ENCODE measurements around the gene NUP93. TPM values are rescaled to one million over a fixed set of nuclear protein-coding genes. Genes with fewer than 3 reads are reported as not detected.
"Not testable (repeated sequence)": the region's sequence is repeated elsewhere in the genome, so short reads cannot be mapped to it uniquely, and the experiment has no call there.

NUP93 gene
- total RNA-seq, 4 donors from 2014 or later: 27.3 to 195 (median 31.4) TPM

DNA sequence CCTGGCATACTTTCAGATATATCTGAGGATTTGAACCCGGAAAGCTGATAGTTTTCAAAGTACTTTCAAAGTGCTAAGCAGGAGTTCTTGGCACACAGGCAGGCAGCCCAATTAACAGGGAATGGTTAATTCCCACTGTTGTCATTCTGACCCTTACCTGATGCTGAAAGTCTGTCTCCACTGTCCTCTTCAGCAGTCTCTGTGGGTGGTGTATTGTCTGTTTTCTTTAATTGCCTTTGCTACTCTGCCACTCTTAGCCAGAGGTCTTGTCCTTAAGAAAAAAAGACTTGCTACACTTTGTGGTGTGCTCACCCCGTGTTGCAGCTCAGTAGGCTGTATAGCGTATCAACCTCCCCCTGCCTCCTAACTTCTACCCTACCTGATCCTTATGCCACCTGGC, 71.8 kb downstream of the NUP93 start:
- H3K27ac ChIP-seq: no peak overlapping the region
- no peaks in the 10 kb centered on the region for H3K27me3 ChIP-seq
- no peaks in the 10 kb centered on the region for H3K4me1 ChIP-seq
- no peaks in the 10 kb centered on the region for H3K9me3 ChIP-seq
- peaks cover 0 to 20% (median 0%) of the 10 kb centered on the region in 3 donors for H3K36me3 ChIP-seq
- no peak overlapping the region for H3K4me3 ChIP-seq
- no peak for DNase-seq
- TF ChIP-seq CTCF (IDR thresholded peaks at IDR 0.05) (no peak), POLR2A (IDR thresholded peaks at IDR 0.05) (no peak)

DNA sequence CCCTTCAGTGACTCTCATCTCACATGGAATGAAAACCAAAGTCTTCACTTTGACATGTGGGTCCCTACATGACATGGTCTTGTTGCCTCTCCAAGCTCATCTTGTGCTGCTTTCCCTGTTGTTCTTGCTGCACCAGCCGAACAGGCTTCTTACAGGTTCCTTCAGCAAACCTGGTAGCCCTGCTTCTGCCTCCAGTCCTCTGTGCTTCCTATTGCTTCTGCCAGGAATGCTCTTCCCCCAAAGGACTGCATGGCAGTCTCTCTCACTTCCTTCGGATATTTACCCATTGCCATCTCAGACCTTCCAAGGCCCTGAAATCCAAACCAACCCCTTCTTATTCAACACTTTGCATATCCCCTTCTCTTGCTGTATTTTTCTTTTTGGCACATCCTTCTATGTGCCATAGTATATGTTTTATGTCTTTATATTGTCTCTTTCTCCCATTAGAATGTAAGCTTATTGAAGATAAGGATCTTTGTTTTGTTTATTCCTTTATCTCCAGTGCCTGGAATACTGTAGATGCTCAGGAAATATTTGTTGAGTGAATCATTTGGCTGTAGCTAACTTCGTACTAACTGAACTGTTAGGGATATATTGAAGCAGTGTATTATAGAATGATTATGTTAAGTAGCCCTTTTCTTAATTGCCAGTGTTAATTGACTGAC, 77.2 kb downstream of the NUP93 start:
- no peak for DNase-seq
- Histone ChIP-seq H3K36me3 (peaks cover 0 to 16% (median 0%) of the 10 kb centered on the region in 3 donors), H3K4me3 (no peak overlapping the region), H3K27me3 (no peaks in the 10 kb centered on the region), H3K9me3 (no peaks in the 10 kb centered on the region), H3K27ac (no peak overlapping the region), H3K4me1 (no peaks in the 10 kb centered on the region)
- no peak for TF ChIP-seq CTCF (IDR thresholded peaks at IDR 0.05)

DNA sequence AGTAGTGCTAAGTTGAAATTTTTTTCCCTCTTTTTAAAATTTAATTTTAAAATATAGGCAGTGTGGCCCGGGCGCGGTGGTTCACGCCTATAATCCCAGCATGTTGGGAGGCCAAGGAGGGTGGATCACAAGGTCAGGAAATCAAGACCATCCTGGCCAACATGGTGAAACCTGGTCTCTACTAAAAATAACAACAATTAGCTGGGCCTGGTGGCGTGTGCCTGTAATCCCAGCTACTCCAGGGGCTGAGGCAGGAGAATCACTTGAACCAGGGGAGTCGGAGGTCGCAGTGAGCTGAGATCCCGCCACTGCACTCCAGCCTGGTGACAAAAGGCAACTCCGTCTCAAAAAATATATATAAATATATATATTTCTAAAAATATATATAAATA, 77.7 kb downstream of the NUP93 start:
- not testable (repeated sequence) for H3K4me3 ChIP-seq, H3K9me3 ChIP-seq, H3K27ac ChIP-seq, H3K4me1 ChIP-seq, H3K27me3 ChIP-seq, DNase-seq
- H3K36me3 ChIP-seq: peaks cover 0 to 16% (median 0%) of the 10 kb centered on the region in 3 donors

- no peaks in the 10 kb centered on the region for H3K4me1 ChIP-seq
- no peaks in the 10 kb centered on the region for H3K27me3 ChIP-seq
- no peak overlapping the region for H3K27ac ChIP-seq
- H3K4me3 ChIP-seq: no peak overlapping the region
- TF ChIP-seq POLR2A (IDR thresholded peaks at IDR 0.05): no peak
- TF ChIP-seq CTCF (IDR thresholded peaks at IDR 0.05): no peak
- H3K9me3 ChIP-seq: no peaks in the 10 kb centered on the region
- no peak for DNase-seq
- H3K36me3 ChIP-seq: peaks cover 0 to 12% (median 0%) of the 10 kb centered on the region in 3 donors
Measured at GRCh38 chr16:56810954-56811353, 81.0 kb downstream of the NUP93 start.

DNA sequence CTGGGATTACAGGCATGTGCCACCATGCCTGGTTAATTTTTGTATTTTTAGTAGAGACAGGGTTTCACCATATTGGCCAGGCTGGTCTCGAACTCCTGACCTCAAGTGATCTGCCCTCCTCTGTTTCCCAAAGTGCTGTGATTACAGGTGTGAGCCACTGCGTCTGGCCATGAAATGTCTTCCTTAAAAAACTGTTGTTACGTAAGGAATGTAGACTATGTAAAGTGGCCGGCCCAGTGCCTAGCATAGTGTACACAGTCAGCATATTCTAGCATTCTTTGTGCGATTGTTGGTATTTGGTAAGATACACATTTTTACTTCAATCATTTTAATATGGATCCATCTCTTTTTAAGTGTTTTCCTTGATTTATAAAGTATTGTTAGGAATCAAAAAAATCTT, 81.7 kb downstream of the NUP93 start:
- H3K36me3 ChIP-seq, H3K4me3 ChIP-seq, H3K27ac ChIP-seq, H3K9me3 ChIP-seq, DNase-seq, H3K27me3 ChIP-seq, H3K4me1 ChIP-seq: not testable (repeated sequence)

- Histone ChIP-seq H3K36me3 (no peaks in the 10 kb centered on the region), H3K4me3 (no peak overlapping the region), H3K4me1 (no peaks in the 10 kb centered on the region), H3K27me3 (no peaks in the 10 kb centered on the region), H3K9me3 (no peaks in the 10 kb centered on the region), H3K27ac (no peak overlapping the region)
- TF ChIP-seq POLR2A (IDR thresholded peaks at IDR 0.05): no peak
- TF ChIP-seq CTCF (IDR thresholded peaks at IDR 0.05): no peak
- DNase-seq: no peak
Measured at GRCh38 chr16:56812884-56813283, 83.0 kb downstream of the NUP93 start.
